Measurements from ENCODE around the gene LOXL3.
A peak's percentile ranks its signal among the peaks of the same experiment; 100 is the strongest.
"Not testable (repeated sequence)": the region's sequence is repeated elsewhere in the genome, so short reads cannot be mapped to it uniquely, and the experiment has no call there.

Gene LOXL3

GRCh38 chr2:74572178-74572925 is 18.6 kb upstream of the LOXL3 start:
- no peak for DNase-seq

GRCh38 chr2:74571058-74571457 is 17.3 kb upstream of the LOXL3 start:
- no peak for DNase-seq

- DNase-seq: no peak
Measured at GRCh38 chr2:74569686-74570085, 15.9 kb upstream of the LOXL3 start.

GRCh38 chr2:74567881-74568280 is 14.1 kb upstream of the LOXL3 start:
- no peak for DNase-seq

GRCh38 chr2:74566754-74567085 is 13.0 kb upstream of the LOXL3 start:
- DNase-seq: no peak

- DNase-seq: no peak
Measured at GRCh38 chr2:74566076-74566753, 12.5 kb upstream of the LOXL3 start.

GRCh38 chr2:74564222-74564621 is 10.5 kb upstream of the LOXL3 start:
- DNase-seq: no peak

GRCh38 chr2:74562126-74562775 is 8.5 kb upstream of the LOXL3 start:
- no peak for DNase-seq

- DNase-seq: not testable (repeated sequence)
Measured at GRCh38 chr2:74561022-74561421, 7.3 kb upstream of the LOXL3 start.

GRCh38 chr2:74560591-74560990 is 6.8 kb upstream of the LOXL3 start:
- DNase-seq: no peak

- no peak for DNase-seq
Measured at GRCh38 chr2:74559912-74560311, 6.2 kb upstream of the LOXL3 start.

- DNase-seq: no peak
Measured at GRCh38 chr2:74558284-74559230, 4.8 kb upstream of the LOXL3 start.

- no peak for DNase-seq
Measured at GRCh38 chr2:74556831-74557370, 3.2 kb upstream of the LOXL3 start.

- DNase-seq: no peak
Measured at GRCh38 chr2:74556159-74556558, 2.4 kb upstream of the LOXL3 start.

- no peak for DNase-seq
Measured at GRCh38 chr2:74555610-74556103, 1.9 kb upstream of the LOXL3 start.

GRCh38 chr2:74554820-74555531 is 1.2 kb upstream of the LOXL3 start:
- DNase-seq: peak; percentile 28 to 30

GRCh38 chr2:74552914-74553811 is 579 bp downstream of the LOXL3 start:
- DNase-seq: no peak

GRCh38 chr2:74551942-74552913 is 1.5 kb downstream of the LOXL3 start:
- DNase-seq: no peak

- no peak for DNase-seq
Measured at GRCh38 chr2:74551530-74551929, 2.2 kb downstream of the LOXL3 start.

- no peak for DNase-seq
Measured at GRCh38 chr2:74550231-74550630, 3.5 kb downstream of the LOXL3 start.

All from activated CD4-positive, alpha-beta T cell treated with anti-CD3 and anti-CD28 coated beads, Interleukin-2, amount 50 U/mL, for 4 hours (primary cell).